Aorta (tissue), 5 donors: ENCODE results near the gene GAD1. TPM values are rescaled to one million over a fixed set of nuclear protein-coding genes. Genes with fewer than 3 reads are reported as not detected.

Experiments
- ATAC-seq: fragments of 200-7000 bp; cut with Tn5 transposase; one replicate; pipeline ENCODE4 v1.9.1; 2022; ENCODE audit warnings: moderate library complexity; ENCODE audit not compliant: low FRiP score
- DNase-seq, 2 donors: peaks; one replicate each; pipeline ENCODE4 v3.0.0-alpha.2; 2020
- H3K27ac ChIP-seq, 2 donors: one replicate each; pipeline ENCODE4 v1.5.1; 2013; ENCODE audit warnings: low read length in 2 of 2, mild to moderate bottlenecking in 2 of 2, moderate library complexity in 2 of 2, control low read depth in 1 of 2, inconsistent platforms in 1 of 2, low read depth in 1 of 2
- H3K27me3 ChIP-seq, 2 donors: one replicate each; pipeline ENCODE4 v1.6.1; 2013; ENCODE audit warnings: control low read depth in 1 of 2, low read length in 1 of 2, mild to moderate bottlenecking in 1 of 2, moderate library complexity in 1 of 2; ENCODE audit not compliant: insufficient read depth in 2 of 2, control insufficient read depth in 1 of 2
- H3K36me3 ChIP-seq, 2 donors: one replicate each; pipeline ENCODE4 v1.6.1; 2013; ENCODE audit warnings: control low read depth in 1 of 2, low read length in 1 of 2, mild to moderate bottlenecking in 1 of 2; ENCODE audit not compliant: insufficient read depth in 2 of 2, control insufficient read depth in 1 of 2
- H3K4me1 ChIP-seq, 2 donors: one replicate each; pipeline ENCODE4 v1.6.1; 2013; ENCODE audit warnings: low read length in 2 of 2, control low read depth in 1 of 2, mild to moderate bottlenecking in 1 of 2, moderate library complexity in 1 of 2; ENCODE audit not compliant: insufficient read depth in 2 of 2, control insufficient read depth in 1 of 2
- H3K4me3 ChIP-seq, 2 donors: one replicate each; pipeline ENCODE4 v1.5.1; 2013; ENCODE audit warnings: low read length in 2 of 2, control low read depth in 1 of 2, mild to moderate bottlenecking in 1 of 2
- H3K9me3 ChIP-seq: one replicate; pipeline ENCODE4 v1.6.1; 2013; ENCODE audit warnings: mild to moderate bottlenecking, low read length; ENCODE audit not compliant: control insufficient read depth
- WGBS, 2 donors: extraction: QIAGEN DNeasy Blood & Tissue Kit; methylation state at CpG; one replicate each; pipeline ENCODE4 v1.1.7; 2013; 5-methylcytosine and 5-hydroxymethylcytosine counted together
- intact Hi-C, 2 donors: fragments of 100-400 bp; cut with DNase I; formaldehyde crosslinking; loops; one replicate each; pipeline versions ENCODE4 v1.14.2 to v1.15.0; 2022
- polyA plus RNA-seq, 2 donors: library from polyadenylated mRNA; stranded (reverse); fragments of 200-250 nt; gene quantifications; one replicate each; pipeline ENCODE4 v1.2.3, GENCODE V29; 2013
- total RNA-seq, 2 donors: library from RNA; stranded (reverse); fragmentation: NEBNext Ultra II Directional; extraction: Animal tissue kit (Norgen Biotek cat#: 25700); gene quantifications; one replicate each; pipeline ENCODE4 v1.2.1, GENCODE V29; 2021
- donor health status: healthy with polysubstance abuse.
- donor health status: Bipolar disorder and iron deficiency.
- donor health status: DM: no; HTN: no; CAD: no.
- donor health status: DM: no; HTN: no; CAD: no.
- donor health status: DM: yes; HTN: yes; CAD: no.

The GAD1 gene
- total and polyA plus RNA-seq, 4 donors, result 1.6 to 7.8 (median 4.4) TPM

- Histone ChIP-seq H3K27me3 (no peaks in the 10 kb centered on the region), H3K36me3 (no peaks in the 10 kb centered on the region), H3K4me1 (no peaks in the 10 kb centered on the region), H3K4me3 (no peak overlapping the region), H3K27ac (no peak overlapping the region), H3K9me3 (no peaks in the 10 kb centered on the region)
- DNase-seq, result no peak
- no peak for ATAC-seq
- intact Hi-C loops, result no loop called here
These were observed 61.4 kb downstream of the GAD1 start for GRCh38 chr2:170878066-170878465.

DNA sequence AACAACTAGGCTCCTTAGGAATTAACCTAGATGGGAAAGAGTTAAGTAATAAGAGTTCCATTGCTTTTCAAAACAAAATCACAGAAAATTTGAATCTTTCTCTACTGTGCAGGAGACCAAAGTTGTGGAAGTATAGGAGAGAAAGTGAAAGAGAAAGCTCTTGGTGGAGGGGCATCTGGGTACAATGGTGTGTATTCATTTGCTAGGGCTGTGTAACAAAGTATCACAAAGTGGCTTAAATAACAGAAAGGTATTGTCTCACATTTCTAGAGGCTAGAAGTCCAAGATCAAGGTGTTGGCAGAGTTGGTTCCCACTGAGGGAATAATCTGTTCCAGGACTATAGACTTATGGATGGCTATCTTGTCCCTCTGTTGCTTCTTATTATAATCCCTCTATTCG lies 61.8 kb downstream of the GAD1 start:
- no peaks in the 10 kb centered on the region for H3K9me3 ChIP-seq
- intact Hi-C loops, result no loop called here
- ATAC-seq, result no peak
- H3K27ac ChIP-seq, result no peak overlapping the region
- DNase-seq, result no peak
- H3K4me3 ChIP-seq, result no peak overlapping the region
- no peaks in the 10 kb centered on the region for H3K4me1 ChIP-seq
- WGBS, 2 donors, result 86 to 88% methylated on average over 1 of the region's 1 CpG
- no peaks in the 10 kb centered on the region for H3K36me3 ChIP-seq
- no peaks in the 10 kb centered on the region for H3K27me3 ChIP-seq

GRCh38 chr2:170881840-170882239 lies 65.2 kb downstream of the GAD1 start:
- Histone ChIP-seq H3K27ac (no peak overlapping the region), H3K27me3 (no peaks in the 10 kb centered on the region), H3K4me3 (no peak overlapping the region), H3K36me3 (no peaks in the 10 kb centered on the region), H3K9me3 (no peaks in the 10 kb centered on the region), H3K4me1 (no peaks in the 10 kb centered on the region)
- WGBS, 2 donors, result 11 to 17% methylated on average over 3 of the region's 3 CpGs
- DNase-seq (no peak), ATAC-seq (no peak)
- intact Hi-C loops, result no loop called here

GRCh38 chr2:170882758-170883157 lies 66.1 kb downstream of the GAD1 start:
- no peak for DNase-seq
- intact Hi-C loops, result no loop called here

DNA sequence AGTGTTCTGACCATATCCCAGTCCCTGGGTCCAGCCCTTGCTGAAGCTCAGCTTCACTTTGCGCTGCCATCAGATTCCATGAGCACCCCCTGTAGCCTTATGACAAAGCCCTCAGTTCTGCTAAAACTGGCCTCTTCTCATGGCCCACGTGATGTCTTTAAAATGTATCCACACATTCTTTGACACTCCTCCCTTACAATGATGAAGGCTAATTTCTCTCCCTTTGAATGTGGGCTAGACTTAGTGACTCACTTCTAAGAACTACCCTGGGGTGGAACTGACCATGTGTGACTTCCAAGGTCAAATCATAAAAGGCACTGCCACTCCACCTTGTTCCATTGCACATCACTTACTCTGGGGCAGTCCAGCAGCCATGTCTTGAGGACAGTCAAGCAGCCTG lies 67.0 kb downstream of the GAD1 start:
- no peak for ATAC-seq
- WGBS, 2 donors, result 89 to 90% methylated on average over 2 of the region's 2 CpGs
- H3K4me1 ChIP-seq, result no peaks in the 10 kb centered on the region
- DNase-seq, result no peak
- H3K4me3 ChIP-seq, result no peak overlapping the region
- H3K27ac ChIP-seq, result no peak overlapping the region
- intact Hi-C loops, result no loop called here
- H3K36me3 ChIP-seq, result no peaks in the 10 kb centered on the region
- H3K9me3 ChIP-seq, result no peaks in the 10 kb centered on the region
- H3K27me3 ChIP-seq, result no peaks in the 10 kb centered on the region

More at GRCh38 chr2:170882758-170883157, 66.1 kb downstream of the GAD1 start:
- no peaks in the 10 kb centered on the region for H3K9me3 ChIP-seq
- no peak overlapping the region for H3K27ac ChIP-seq
- ATAC-seq, result no peak
- no peak overlapping the region for H3K4me3 ChIP-seq
- WGBS, 2 donors, result 83 to 93% methylated on average over 2 of the region's 2 CpGs
- H3K27me3 ChIP-seq, result no peaks in the 10 kb centered on the region
- H3K4me1 ChIP-seq, result no peaks in the 10 kb centered on the region
- H3K36me3 ChIP-seq, result no peaks in the 10 kb centered on the region

- Histone ChIP-seq H3K4me1 (no peaks in the 10 kb centered on the region), H3K9me3 (no peaks in the 10 kb centered on the region), H3K27me3 (no peaks in the 10 kb centered on the region), H3K27ac (no peak overlapping the region), H3K4me3 (no peak overlapping the region), H3K36me3 (no peaks in the 10 kb centered on the region)
- intact Hi-C loops, result no loop called here
- DNase-seq (no peak), ATAC-seq (no peak)
- 77 to 78% methylated on average over 5 of the region's 5 CpGs for WGBS, 2 donors
These were observed 68.6 kb downstream of the GAD1 start for GRCh38 chr2:170885130-170885791.

DNA sequence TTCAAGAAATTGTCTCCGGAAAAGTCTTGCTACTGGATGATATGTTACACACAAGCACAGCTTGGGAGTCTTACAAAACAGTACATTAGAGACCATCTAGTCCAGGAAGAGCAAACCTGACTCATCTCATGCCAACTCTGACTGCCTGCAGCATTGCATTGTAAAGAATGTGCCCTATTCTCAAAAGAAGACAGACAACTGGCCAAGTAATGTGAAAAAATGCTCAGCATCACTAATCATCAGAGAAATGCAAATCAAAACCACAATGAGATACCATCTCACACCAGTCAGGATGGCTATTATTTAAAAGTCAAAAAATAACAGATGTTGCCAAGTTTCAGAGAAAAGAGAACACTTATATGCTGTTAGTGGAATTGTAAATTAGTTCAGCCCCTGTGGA lies 69.7 kb downstream of the GAD1 start:
- WGBS, 2 donors, result 92 to 97% methylated on average over 1 of the region's 1 CpG
- no peak for DNase-seq
- Histone ChIP-seq H3K9me3 (no peaks in the 10 kb centered on the region), H3K27me3 (no peaks in the 10 kb centered on the region), H3K36me3 (no peaks in the 10 kb centered on the region), H3K4me3 (no peak overlapping the region), H3K4me1 (no peaks in the 10 kb centered on the region), H3K27ac (no peak overlapping the region)
- no peak for ATAC-seq
- intact Hi-C loops, result no loop called here

GRCh38 chr2:170887496-170887895 lies 70.8 kb downstream of the GAD1 start:
- intact Hi-C loops, result no loop called here
- Histone ChIP-seq H3K36me3 (no peaks in the 10 kb centered on the region), H3K27ac (no peak overlapping the region), H3K4me1 (no peaks in the 10 kb centered on the region), H3K9me3 (no peaks in the 10 kb centered on the region), H3K4me3 (no peak overlapping the region), H3K27me3 (no peaks in the 10 kb centered on the region)
- no peak for DNase-seq
- ATAC-seq, result no peak

DNA sequence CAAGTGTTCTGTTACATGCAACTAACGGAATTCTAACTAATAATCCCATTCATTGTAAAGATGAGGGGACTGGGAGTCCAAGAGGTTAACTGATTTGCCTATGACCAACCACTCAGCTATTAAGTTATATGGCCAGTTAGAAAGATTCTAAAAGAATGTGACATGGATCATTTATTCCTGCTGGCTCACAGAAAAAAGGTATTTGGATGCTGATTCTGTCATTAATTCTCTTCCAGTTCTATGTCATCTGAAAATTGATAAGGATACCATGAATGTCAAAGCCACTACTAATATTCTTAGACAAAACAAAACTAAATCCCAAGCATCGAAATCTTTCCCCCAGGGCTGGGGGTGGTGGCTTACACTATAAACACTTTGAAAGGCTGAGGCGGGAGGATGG lies 71.2 kb downstream of the GAD1 start:
- ATAC-seq, result no peak
- 40 to 44% methylated on average over 3 of the region's 3 CpGs for WGBS, 2 donors
- H3K9me3 ChIP-seq, result no peaks in the 10 kb centered on the region
- no peaks in the 10 kb centered on the region for H3K36me3 ChIP-seq
- H3K27ac ChIP-seq, result no peak overlapping the region
- H3K27me3 ChIP-seq, result no peaks in the 10 kb centered on the region
- intact Hi-C loops, result no loop called here
- no peaks in the 10 kb centered on the region for H3K4me1 ChIP-seq
- DNase-seq, result no peak
- no peak overlapping the region for H3K4me3 ChIP-seq
